HG03135 (cell line): ENCODE measurements around the gene CBY1.

Experiments
- ATAC-seq: cut with Tn5 transposase; IDR thresholded peaks from one replicate; pipeline ENCODE4 v1.9.1; 2021; ENCODE audit warnings: mild to moderate bottlenecking, moderate library complexity; ENCODE audit not compliant: unreplicated experiment

Gene CBY1

DNA sequence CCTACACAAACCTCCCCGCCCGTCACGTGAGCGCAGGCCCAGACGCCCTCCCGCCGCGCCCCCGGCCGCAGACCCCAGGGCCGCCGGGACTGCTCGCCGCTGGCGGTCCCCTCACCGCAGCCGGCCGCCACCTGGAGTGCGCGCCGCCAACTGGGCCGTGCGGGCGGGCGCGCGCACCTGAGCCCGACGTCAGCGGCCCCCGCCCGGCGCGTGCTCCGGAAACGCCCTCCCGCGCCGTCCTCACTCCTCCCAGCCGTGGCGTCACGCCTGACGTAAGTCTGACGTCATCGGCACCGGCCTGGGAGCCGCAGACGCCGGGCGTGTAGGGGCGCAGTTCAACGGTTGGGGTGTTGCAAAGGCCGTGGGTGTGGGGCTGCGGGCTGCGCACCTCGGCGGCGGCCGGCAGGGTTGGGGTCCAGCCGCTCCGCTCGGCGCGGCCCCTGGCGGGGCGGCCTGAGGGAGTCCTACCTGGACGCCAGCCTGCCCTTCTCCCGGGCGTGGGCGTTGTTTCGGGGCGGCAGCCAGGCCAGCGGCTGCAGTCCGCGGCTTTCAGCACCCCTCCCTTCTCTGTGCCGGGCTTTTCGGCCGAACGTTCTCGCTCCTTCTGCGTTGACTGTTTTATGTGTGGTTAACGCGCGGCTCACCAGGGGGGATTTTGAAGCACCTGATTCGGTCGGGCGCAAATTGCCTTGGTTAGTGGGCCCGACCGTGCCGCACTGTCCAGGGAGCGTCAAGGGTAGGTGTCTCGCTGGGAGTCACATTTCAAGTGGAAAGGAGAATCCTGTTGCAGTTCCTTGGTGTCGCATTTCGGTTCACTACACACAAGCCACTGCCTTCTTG lies 44.6 kb downstream of the CBY1 start, which contains the start of gene JOSD1:
JOSD1 (minus strand) TSS at position 155 of the 840 bp plus-strand sequence. CDS start 956 bp downstream, outside the sequence.
- peak; percentile 37 for ATAC-seq

DNA sequence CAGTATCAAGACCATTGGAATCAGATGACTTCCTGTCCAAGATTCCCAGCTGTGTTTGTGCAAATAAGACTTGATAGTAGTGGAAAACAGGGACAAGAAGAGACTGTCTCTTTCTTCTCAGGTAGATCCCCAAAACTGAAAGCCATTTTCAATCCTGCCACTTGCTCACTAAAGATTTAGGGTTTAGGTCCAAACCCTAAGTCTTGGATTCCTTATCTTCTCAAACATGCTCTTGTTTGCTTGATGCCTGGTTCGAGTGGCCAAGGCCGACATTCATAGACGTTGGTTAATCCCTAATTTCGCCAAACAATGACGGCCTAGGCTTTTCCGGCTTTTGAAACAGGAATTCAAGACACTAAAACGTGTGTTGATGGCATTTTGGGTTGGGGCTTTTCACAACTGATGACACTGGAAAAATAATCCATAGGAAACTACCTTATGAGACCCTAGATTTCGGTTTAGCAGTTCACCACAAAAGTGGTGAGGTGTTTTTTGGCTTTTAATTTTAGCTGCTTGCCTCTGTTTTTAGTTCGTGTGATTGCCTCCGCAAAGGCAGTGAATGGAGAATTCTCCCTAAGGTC lies 48.3 kb downstream of the CBY1 start:
- no peak for ATAC-seq

DNA sequence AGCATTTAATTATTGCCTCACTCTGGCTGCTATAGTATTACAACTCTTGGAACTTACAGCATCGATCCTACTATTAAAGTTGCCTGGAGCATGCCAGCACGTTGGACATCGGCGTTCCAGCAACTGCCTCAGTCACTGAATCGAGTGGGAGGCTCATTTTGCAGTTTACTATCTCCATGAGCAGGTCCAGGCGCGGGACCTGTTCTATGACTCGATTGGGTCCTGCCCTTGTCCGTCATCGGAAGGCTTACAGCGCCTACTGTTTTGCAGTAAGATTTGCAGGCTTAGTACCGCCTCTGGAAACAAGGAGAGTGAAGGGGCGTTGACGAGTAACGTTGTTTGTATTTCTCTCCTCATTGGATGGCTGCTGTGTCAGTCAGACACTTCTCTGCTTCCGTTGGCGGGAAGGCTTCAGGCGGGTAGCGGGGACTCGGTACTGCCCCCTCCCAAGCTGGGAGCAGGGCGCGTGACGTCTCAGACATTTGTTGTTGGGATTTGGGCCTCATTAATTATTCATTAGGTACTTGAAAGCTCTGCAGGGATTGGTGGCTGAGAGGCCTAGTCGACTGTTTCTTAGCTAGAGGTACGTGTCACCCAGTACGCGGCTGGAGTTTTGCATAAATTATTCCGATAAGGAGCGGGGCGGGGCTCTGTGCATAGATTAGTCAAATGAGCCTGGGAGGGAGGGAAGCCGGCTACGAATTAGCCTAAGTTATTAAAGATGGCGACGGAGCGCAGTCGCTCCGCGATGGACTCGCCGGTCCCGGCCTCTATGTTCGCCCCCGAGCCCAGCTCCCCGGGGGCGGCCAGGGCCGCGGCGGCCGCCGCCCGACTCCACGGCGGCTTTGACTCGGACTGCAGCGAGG lies 49.0 kb downstream of the CBY1 start, which contains the start of gene GTPBP1:
GTPBP1 (plus strand) TSS at position 710 of the 866 bp plus-strand sequence; CDS start at position 722, 12 bp downstream.
- ATAC-seq: peak; percentile 69

DNA sequence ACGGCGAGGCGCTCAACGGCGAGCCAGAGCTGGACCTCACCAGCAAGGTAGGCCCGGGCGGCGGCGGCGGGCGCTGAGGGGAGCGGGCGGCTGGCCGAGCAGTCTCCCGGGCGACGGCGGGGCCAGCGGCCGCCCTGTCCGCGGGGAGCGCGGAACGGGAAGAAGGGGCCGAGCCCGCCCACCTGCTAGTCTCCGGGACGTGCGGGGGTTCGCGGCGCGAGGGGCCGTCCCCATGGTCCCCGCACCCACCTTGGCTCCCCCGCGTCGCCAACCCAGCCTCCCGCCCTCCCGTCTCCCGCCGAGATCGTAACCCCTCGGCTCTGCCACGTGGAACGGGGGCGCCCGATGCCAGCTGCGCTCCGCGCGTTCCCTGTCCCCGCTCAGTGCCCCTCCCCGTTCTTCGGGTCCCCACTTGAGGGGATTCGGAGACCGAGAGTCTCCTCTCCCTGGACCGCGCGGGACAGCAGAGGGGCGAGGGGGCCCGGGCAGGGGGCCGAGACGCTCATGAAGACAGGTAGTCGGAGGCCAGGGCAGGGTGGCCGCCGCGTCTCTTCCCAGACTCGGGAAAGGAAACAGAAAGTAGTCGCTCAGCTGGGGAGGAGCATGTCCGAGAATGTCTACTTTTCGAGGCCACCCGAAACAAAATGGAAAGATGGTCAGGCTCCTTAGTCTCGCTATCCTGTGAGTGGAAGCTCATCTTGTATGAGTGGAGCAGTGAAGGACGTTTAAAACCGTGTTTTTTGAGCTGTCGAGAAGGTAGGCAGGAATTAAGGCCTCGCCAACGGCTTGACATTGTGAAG lies 49.9 kb downstream of the CBY1 start:
- ATAC-seq: peak; percentile 4

DNA sequence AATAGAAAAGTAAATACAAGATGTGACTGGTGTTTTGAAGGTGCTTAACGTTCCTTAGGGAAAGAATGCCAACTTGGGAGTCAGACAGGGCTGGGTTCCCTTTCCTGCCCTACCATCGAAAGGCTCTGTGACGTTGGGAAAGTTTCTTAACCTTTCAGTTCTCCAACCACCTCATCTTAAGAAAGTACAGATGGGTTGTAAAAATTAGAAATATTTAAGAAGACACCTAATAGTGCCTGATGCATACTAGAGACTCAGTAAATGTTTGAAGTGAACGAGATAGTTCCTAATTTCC lies 50.4 kb downstream of the CBY1 start:
- no peak for ATAC-seq

DNA sequence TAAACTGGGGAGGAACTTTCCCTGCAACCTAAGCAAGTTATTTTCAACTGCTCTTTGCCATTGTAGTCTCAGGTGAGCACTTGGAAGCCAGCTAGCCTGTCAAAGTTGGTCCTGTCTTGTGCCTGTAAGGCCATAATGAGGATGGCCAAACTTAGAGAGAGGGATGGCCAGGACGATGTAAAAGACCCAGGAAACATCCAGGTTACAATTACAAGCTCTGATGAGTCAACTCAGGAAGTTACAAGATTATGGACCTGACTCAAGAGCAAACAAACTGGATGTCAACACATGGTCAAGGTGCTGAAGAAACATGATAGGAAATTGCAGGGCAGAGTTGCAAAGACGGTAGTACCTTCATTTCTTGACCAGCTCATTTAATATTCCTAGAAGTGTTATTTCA lies 50.9 kb downstream of the CBY1 start:
- no peak for ATAC-seq

DNA sequence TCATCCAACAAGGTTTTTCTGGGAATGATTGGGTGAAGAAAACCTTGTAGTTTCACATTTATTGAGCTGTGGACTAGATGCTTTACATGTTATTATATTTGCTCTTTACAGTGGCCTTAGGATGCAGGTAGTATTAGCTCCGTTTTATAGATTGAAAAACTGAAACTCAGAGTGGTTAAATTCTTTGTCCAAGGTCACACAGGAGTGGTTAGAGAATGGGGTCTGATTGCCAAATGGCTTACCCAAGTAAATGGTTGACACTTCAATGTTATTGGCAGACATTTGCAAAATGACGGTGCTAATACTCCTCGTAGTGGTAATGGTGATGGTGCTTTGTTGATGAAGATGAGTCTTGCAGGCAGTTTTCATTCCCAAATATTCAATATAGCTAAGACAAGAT lies 51.5 kb downstream of the CBY1 start:
- ATAC-seq: no peak

DNA sequence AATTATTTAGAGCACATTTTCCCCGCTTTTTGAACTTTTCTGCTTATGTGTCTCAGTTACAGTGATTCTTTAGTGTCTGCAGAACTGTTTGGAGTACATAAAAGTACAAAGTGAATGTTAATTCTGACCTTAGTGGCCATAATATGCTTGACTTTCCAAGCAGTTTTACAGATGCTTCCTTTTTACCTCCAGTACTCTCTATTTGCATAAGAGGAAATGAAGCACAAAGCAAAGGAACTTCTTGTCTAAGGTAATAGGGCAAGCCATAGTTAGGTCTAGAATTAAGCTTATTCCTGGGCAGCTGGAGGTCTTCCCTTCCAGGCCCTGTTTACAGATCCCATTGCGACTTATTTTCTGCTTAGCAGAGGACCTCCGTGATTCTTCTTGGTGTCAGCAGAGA lies 52.9 kb downstream of the CBY1 start:
- no peak for ATAC-seq

DNA sequence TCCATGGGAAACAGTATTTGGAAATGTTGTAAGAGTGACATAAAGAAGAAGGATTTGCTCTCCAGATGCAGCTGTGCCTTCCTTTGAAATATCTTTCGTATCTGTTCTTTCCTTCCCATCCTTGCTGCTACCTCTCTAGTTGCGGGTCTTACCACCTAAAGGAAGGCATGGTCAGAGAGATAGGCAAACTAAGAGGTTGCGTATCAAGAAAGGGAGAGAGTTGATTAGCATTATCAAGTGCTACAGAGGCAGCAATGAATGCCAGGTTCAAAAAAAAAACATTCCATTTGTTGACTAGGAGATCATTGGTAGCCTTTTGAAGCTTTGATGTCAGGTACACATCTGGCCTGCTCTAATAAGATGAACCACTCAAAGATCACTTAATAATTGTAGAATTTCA lies 53.9 kb downstream of the CBY1 start:
- no peak for ATAC-seq

DNA sequence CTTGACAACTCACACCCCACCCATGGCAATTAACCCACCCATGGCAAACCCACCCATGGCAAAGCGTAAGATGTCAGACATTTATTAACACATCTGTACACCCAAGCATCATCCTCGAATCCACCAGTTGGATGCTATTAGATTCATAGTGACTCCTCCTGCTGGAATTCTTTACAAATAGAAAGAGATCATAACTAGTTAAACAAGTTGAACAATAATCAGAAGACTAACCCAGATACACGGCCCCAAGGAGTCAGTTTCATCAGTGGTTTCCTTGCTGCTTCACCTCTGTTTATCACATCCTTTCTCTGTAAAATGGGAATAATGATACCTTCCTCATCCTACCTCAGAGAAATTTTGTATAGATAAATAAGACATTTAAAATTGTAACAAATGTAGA lies 54.4 kb downstream of the CBY1 start:
- no peak for ATAC-seq

DNA sequence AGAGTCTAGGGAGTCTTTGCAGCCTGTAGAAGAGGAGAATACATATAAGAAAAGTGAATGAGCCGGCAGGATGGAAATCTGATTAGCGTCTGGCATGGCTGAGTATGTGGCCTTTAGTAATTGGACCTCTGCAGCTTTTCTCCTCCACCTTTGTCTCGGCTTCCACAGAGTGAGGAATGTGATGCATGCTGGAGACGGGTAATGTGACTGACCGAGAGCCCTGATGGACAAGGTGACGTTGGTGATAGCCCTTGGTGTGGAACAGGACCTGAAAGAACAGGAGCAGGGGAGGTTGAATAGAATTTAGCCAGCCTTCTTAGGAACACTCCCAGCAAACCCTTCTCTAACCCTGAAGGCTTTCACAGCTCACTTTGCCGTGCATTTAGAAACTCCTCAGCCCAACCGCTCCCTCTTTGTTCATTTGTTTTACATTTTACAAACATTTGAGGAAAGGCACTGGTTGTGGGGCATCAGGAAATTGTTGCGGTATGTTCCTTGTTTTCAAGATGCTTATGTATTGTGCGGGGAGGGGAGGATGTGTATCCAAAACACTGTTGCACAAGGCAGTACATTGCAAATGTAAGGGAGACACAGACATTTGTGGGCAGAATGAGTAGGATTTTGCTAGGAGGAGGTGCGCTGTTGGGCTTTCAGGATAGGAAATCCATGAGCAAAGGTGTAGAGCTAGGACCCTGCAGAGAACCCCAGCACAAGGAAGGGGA lies 56.2 kb downstream of the CBY1 start:
- ATAC-seq: no peak

DNA sequence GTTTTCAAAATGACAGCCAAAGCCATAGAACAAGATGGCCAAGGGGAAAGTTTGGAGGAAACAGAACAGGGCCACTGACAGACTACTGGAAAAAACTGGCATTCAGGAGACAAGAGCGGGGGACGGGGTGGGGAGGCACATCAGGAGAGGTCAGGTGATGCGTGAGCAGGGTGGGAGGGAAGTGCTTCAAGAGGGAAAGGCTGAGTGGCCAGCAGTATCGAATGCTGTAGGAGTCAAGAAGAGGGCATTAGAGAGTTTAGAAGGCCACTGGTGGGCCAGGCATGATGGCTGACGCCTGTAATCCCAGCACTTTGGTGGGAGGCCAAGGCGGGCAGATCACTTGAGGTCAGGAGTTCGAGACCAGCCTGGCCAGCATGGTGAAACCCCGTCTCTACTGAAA lies 57.5 kb downstream of the CBY1 start:
- ATAC-seq: no peak

DNA sequence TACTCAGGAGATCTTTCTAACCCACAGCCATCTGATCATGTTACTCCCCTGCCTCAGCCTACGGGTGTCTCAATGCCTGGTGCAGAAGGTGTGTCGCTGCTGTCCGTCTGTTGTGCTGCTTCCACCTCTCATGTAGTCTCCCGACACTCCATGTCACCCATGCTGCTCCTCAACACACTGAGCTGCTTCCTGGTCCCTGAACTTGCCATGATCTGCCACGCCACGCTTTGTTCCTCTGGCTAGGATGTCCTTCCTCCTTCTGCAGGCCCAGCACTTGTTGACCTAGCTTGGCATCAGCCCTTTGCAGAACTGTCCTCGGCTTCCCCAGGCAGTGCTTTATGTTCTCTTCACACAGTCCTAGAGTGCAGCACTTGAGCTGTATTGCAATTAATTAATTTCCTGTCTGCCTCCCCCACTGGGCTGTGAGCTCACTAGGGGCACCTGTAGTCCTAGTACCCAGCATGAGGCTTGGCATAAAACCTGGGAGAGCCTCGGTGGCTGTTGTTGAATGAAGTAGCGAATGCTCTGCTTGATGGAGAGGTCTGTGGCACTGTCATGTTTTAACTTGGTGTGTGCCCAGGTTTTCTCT lies 58.8 kb downstream of the CBY1 start:
- no peak for ATAC-seq

DNA sequence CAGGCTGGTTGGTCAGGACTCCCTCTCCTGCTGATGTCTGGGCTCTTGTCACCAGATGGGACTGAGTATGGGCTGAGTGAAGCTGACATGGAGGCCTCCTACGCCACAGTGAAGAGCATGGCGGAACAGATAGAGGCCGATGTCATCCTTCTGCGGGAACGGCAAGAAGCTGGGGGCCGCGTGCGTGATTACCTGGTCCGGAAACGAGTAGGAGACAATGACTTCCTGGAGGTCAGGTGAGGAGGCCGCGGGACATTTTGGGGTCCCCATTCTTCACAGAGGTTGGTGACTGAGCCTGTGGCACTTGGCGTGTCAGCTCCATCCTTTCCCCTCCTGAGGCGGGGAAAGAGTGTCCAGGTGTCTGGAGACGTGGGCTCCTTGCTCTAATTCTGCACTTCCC lies 59.4 kb downstream of the CBY1 start:
- no peak for ATAC-seq

DNA sequence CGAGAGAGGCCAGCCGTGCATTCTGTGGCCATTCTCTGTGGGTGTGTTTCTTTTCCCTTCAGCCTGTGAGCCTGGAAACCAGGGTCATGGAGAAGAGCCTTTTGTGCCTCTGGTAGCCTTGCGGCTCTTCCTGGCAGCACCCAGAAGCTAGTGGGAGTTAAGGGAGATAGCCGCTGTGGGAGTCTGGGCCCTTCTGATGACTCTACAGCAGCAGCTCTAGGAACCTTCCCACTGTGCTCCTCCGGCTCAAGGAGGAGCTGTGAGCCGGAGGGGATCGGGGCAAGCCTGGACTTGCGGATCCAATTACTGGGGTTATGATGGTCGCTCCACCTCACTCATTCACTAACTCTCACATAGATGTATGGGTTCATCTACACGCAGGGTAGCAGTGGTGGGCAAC lies 59.8 kb downstream of the CBY1 start:
- no peak for ATAC-seq

DNA sequence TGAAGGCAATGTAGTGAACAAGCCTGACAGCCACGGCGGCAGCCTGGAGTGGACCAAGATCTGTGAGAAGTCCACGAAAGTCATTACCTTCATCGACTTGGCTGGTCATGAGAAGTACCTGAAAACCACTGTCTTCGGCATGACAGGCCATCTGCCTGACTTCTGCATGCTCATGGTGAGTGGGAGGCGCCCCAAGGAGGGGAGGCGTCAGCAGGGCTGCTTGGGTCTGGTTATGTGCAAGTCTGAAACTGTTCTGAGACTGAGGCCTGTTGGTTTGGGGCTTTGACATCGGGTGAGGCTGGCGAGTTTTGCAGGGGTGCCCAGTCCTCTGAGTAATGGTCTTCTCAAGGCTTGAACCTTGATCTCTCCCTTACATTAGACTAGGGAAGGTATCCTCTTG lies 60.4 kb downstream of the CBY1 start:
- ATAC-seq: no peak

DNA sequence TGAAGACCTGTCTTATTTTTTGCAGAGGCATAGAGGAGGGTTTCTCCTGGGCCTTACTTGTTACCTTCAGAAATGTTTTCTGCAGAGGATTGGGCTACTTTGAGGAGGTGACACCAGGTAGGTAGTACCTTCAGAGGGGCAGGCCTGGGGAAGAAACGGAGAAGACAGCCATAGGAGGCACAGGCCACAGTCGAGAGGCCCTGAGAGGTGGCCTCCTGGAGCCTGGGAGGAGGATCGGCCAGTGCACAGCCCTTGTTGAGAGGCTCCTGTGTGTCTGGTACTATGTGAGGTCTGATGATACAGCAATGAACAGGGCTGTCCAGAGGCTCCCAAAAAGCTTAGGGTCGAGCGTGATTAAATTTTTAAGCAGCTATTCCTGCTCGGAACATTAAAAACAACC lies 60.8 kb downstream of the CBY1 start:
- ATAC-seq: no peak

DNA sequence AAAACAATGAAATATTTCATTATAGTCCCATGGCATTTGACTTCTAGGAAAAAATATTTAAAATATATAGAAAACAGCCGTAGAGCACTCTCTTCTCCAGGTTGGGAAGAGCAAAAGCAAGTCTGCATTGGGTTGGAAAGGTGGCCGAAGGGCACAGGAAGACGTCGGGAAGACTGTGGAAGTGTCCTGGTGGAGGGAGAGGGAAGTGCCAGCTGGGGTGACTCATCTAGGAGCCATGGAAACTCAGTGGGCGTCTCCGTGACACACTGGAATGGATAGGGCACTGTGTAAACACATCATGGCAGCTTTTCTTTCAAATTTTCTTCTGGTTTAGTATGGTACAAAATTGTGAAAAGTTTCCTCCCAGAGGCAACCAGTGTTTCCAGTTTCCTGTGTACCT lies 62.0 kb downstream of the CBY1 start:
- ATAC-seq: no peak

DNA sequence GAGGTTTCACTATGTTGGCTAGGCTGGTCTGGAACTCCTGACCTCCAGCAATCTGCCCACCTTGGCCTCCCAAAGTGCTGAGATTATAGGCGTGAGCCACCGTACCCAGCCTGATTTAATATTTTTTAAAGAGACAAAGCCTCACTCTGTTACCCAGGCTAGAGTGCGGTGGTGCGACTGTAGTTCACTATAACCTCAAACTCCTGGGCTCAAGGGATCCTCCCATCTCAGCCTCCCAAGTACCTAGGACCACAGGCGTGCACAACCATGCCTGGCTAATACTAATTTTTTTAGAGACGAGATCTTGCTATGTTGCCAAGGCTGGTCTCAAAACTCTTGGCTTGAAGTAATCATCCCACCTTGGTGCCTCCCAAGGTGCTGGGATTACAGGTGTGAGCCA lies 62.8 kb downstream of the CBY1 start:
- no peak for ATAC-seq

DNA sequence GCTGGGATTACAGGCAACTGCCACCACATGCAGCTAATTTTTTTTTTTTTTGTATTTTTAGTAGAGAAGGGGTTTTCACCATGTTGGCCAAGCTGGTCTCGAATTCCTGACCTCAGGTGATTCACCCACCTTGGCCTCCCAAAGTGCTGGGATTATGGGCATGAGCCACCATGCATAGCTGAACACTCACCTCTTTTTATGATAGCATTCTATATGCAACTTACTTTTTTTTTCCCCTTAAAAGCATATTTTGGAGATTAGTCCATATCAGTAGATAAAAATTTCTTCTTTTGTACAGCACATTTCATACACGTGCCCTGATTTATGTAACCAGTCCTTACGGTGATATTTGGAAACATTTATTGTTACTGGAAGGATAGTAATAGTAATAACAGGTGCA lies 63.9 kb downstream of the CBY1 start:
- no peak for ATAC-seq
